WTC11 (cell line): ENCODE data around the gene IL12B.

ENCODE experiments used
- CTCF ChIP-seq: fragments of 200-600 bp; IDR thresholded peaks from 2 replicates; pipeline ENCODE4 v1.8.0; 2022; ENCODE audit warnings: antibody characterized with exemption
- GABPB1 ChIP-seq: sonication (generic); formaldehyde crosslinking; IDR thresholded peaks from 2 replicates; pipeline ENCODE4 v1.8.1; 2023; ENCODE audit warnings: mild to moderate bottlenecking, missing genetic modification reagents

- no peak for TF ChIP-seq CTCF
- TF ChIP-seq GABPB1 (CRISPR knock-in tag) = no peak
These were observed at the start of gene IL12B for GRCh38 chr5:159330131-159330800.
